Heart left ventricle (tissue), 16 donors: ENCODE data around the gene FAM3B. TPM values are rescaled to one million over a fixed set of nuclear protein-coding genes. Genes with fewer than 3 reads are reported as not detected.

Experiments used
- ATAC-seq, 4 donors: fragments of 200-7000 bp; cut with Tn5 transposase; one replicate each; pipeline ENCODE4 v1.9.1; 2020 to 2022; ENCODE audit warnings: moderate library complexity in 4 of 4, mild to moderate bottlenecking in 3 of 4, moderate number of reproducible peaks in 1 of 4
- DNase-seq, 5 donors: peaks; one replicate each; pipeline ENCODE4 v3.0.0-alpha.2; 2020
- H3K27ac ChIP-seq, 12 donors: fragments of 200-600 bp; sonication (generic) in 4 of 12; one replicate each; pipeline versions ENCODE4 v1.5.0 to v1.8.0; 2016 to 2022; ENCODE audit warnings: mild to moderate bottlenecking in 2 of 12
- H3K27me3 ChIP-seq, 9 donors: fragments of 200-600 bp; sonication (generic) in 2 of 9; one replicate each; pipeline versions ENCODE4 v1.5.1 to v1.8.0; 2016 to 2022; ENCODE audit warnings: mild to moderate bottlenecking in 3 of 9
- H3K36me3 ChIP-seq, 9 donors: fragments of 200-600 bp; sonication (generic) in 2 of 9; one replicate each; pipeline versions ENCODE4 v1.5.0 to v1.8.0; 2018 to 2022; ENCODE audit warnings: mild to moderate bottlenecking in 2 of 9
- H3K4me1 ChIP-seq, 12 donors: fragments of 200-600 bp; sonication (generic) in 4 of 12; one replicate each; pipeline versions ENCODE4 v1.5.0 to v1.8.0; 2016 to 2022; ENCODE audit warnings: mild to moderate bottlenecking in 3 of 12
- H3K4me3 ChIP-seq, 12 donors: fragments of 200-600 bp; sonication (generic) in 4 of 12; one replicate each; pipeline versions ENCODE4 v1.5.0 to v1.8.0; 2017 to 2022; ENCODE audit warnings: mild to moderate bottlenecking in 9 of 12, moderate library complexity in 4 of 12
- H3K9me3 ChIP-seq, 12 donors: fragments of 200-600 bp; sonication (generic) in 4 of 12; one replicate each; pipeline versions ENCODE4 v1.5.0 to v1.8.0; 2016 to 2022; ENCODE audit warnings: mild to moderate bottlenecking in 1 of 12
- CTCF ChIP-seq, 12 donors: fragments of 200-600 bp; sonication (generic) in 4 of 12; IDR thresholded peaks; one replicate each; pipeline versions ENCODE4 v1.5.0 to v1.8.0; 2018 to 2022; ENCODE audit warnings: antibody characterized with exemption in 12 of 12, mild to moderate bottlenecking in 5 of 12
- POLR2A ChIP-seq, 2 donors: fragments of 450-650 bp; IDR thresholded peaks; one replicate each; pipeline ENCODE4 v1.6.1; 2017; ENCODE audit warnings: antibody characterized with exemption in 2 of 2, mild to moderate bottlenecking in 2 of 2, moderate library complexity in 2 of 2
- WGBS, 4 donors: extraction: QIAGEN DNeasy Blood & Tissue Kit in 2 of 4; methylation state at CpG; one replicate each; pipeline versions ENCODE4 v1.1.5 to v1.1.7; 2013 to 2018; 5-methylcytosine and 5-hydroxymethylcytosine counted together
- intact Hi-C, 10 donors: fragments of 100-400 bp; cut with DNase I; formaldehyde crosslinking; loops; one replicate each; pipeline versions ENCODE4 v1.11.1 to v1.14.2; 2022
- polyA plus RNA-seq, 2 donors: library from polyadenylated mRNA; stranded (reverse); fragments of 200-250 nt; gene quantifications; one replicate each; pipeline ENCODE4 v1.2.3, GENCODE V29; 2013
- total RNA-seq, 9 donors: library from RNA; depleted of rRNA in 2 of 9; stranded (reverse); fragments of >200 nt in 2 of 9; fragmentation: NEBNext Ultra II Directional in 3 of 9; extraction: Animal tissue kit (Norgen Biotek cat#: 25700) in 3 of 9; gene quantifications; one replicate each; pipeline versions ENCODE4 v1.1.0 to v1.2.4, GENCODE V29; 2016 to 2023
- donor health status: ischemic (EF 13 %, LVEDD 7.1; RV severe dilation, severe dysfunction).
- donor health status: healthy with polysubstance abuse.
- donor health status: DM: no; HTN: yes; CAD: no.
- donor health status: DM: no; HTN: no; CAD: no.
- donor health status: ischemic (EF 25% LVEDD 6.9; RV normal size, moderate dysfunction).
- donor health status: ischemic (EF 25% LVEDD 5.7; RV mildly dilated, moderate dysfunction).
- donor health status: healthy.
- donor health status: DM: yes; HTN: yes; CAD: no.
- donor health status: ischemic (EF 35%, LVEDD 5.7; RV mildly dilated, moderate dysfunction).
- donor health status: nonischemic (EF 11% LVEDD 7.7; RV severe dilation, severe dysfunction).
- donor health status: DM: yes; HTN: yes; CAD: no.
- donor health status: PGD.
- donor health status: ischemic (EF 29% LVEDD 5.4; RV normal size, mild dysfunction).
- donor health status: nonischemic (EF 23%, LVEDD 6.1; RV moderate dilation, normal function).

The FAM3B gene
- total and polyA plus RNA-seq, 11 donors = 0.10 to 0.54 TPM; not detected in 9

- intact Hi-C loops = loop anchor here in 4 of 10 donors (5.0 to 10.0 kb wide), 4 partner anchors 53 to 200 kb away; partner anchors contain the start of genes BACE2 (in 2 of the 4) and MX1 (in 1 of the 4)
- H3K4me1 ChIP-seq = peaks cover 0 to 66% (median 29%) of the 10 kb centered on the region in 12 donors
- ATAC-seq = no peak
Observed at GRCh38 chr21:41364308-41364707, 47.7 kb downstream of the FAM3B start.

GRCh38 chr21:41365377-41366107 lies 48.9 kb downstream of the FAM3B start:
- Histone ChIP-seq H3K9me3 (no peaks in the 10 kb centered on the region), H3K4me3 (no peak overlapping the region), H3K4me1 (peaks cover 0 to 78% (median 37%) of the 10 kb centered on the region in 12 donors), H3K27ac (no peak overlapping the region), H3K36me3 (peaks cover 0 to 26% (median 0%) of the 10 kb centered on the region in 9 donors), H3K27me3 (peaks cover 0 to 10% (median 0%) of the 10 kb centered on the region in 9 donors)
- intact Hi-C loops = loop anchor here in 3 of 10 donors (5.0 to 10.0 kb wide), 3 partner anchors 57 to 201 kb away; partner anchors contain the start of gene BACE2 (in 2 of the 3)
- TF ChIP-seq CTCF (IDR thresholded peaks at IDR 0.05) (no peak), POLR2A (IDR thresholded peaks at IDR 0.05) (no peak)
- 96 to 98% (median 97%) methylated on average over 15 of the region's 15 CpGs for WGBS, 4 donors
- no peak for ATAC-seq
- DNase-seq = peak in 1 of 5 donors; percentile 7

More at GRCh38 chr21:41364308-41364707, 47.7 kb downstream of the FAM3B start:
- Histone ChIP-seq H3K4me3 (no peak overlapping the region), H3K9me3 (no peaks in the 10 kb centered on the region), H3K27me3 (peaks cover 0 to 10% (median 0%) of the 10 kb centered on the region in 9 donors), H3K27ac (no peak overlapping the region), H3K36me3 (peaks cover 0 to 26% (median 0%) of the 10 kb centered on the region in 9 donors)
- 83 to 92% (median 86%) methylated on average over 6 of the region's 6 CpGs for WGBS, 4 donors
- DNase-seq = no peak
- no peak for TF ChIP-seq CTCF (IDR thresholded peaks at IDR 0.05)
- no peak for TF ChIP-seq POLR2A (IDR thresholded peaks at IDR 0.05)

- Histone ChIP-seq H3K27me3 (peaks cover 0 to 10% (median 0%) of the 10 kb centered on the region in 9 donors), H3K36me3 (peaks cover 0 to 26% (median 0%) of the 10 kb centered on the region in 9 donors), H3K4me3 (no peak overlapping the region), H3K9me3 (no peaks in the 10 kb centered on the region), H3K27ac (peak overlapping the region in 1 of 12 donors; percentile 42), H3K4me1 (peaks cover 0 to 81% (median 33%) of the 10 kb centered on the region in 12 donors)
- TF ChIP-seq POLR2A (IDR thresholded peaks at IDR 0.05) = no peak
- TF ChIP-seq CTCF (IDR thresholded peaks at IDR 0.05) = no peak
- ATAC-seq (peak in 2 of 4 donors; percentile 27 to 52), DNase-seq (peak in 2 of 5 donors; percentile 63 to 67)
- WGBS, 4 donors = 72 to 85% (median 80%) methylated on average over 12 of the region's 12 CpGs
- intact Hi-C loops = loop anchor here in 3 of 10 donors (5.0 to 10.0 kb wide), 3 partner anchors 56 to 202 kb away; partner anchors contain the start of gene BACE2 (in 2 of the 3)
Observed at GRCh38 chr21:41366522-41367151, 50.0 kb downstream of the FAM3B start.
